Neural crest cell (in vitro differentiated cells): ENCODE results near the gene EBF3. TPM values are rescaled to one million over a fixed set of nuclear protein-coding genes. Genes with fewer than 3 reads are reported as not detected.
A peak's percentile ranks its signal among the peaks of the same experiment; 100 is the strongest.

Experiments
- DNase-seq: peaks from one replicate; pipeline ENCODE4 v3.0.0; 2021; ENCODE audit warnings: low read depth, mixed read lengths, low spot score
- H3K27ac Mint-ChIP-seq: one replicate; pipeline ENCODE4 v1.8.0; 2021; ENCODE audit warnings: mild to moderate bottlenecking, mixed read lengths; ENCODE audit not compliant: unreplicated experiment
- H3K27me3 Mint-ChIP-seq: 2 replicates; pipeline ENCODE4 v1.8.0; 2021; ENCODE audit warnings: low read depth, mild to moderate bottlenecking, mixed read lengths
- H3K36me3 Mint-ChIP-seq: 2 replicates; pipeline ENCODE4 v1.8.0; 2021; ENCODE audit warnings: low read depth, mild to moderate bottlenecking, mixed read lengths
- H3K4me1 Mint-ChIP-seq: 2 replicates; pipeline ENCODE4 v1.8.0; 2021; ENCODE audit warnings: mixed read lengths
- H3K4me3 Mint-ChIP-seq: one replicate; pipeline ENCODE4 v1.8.0; 2021; ENCODE audit warnings: mild to moderate bottlenecking, mixed read lengths
- H3K9me3 Mint-ChIP-seq: 2 replicates; pipeline ENCODE4 v1.8.0; 2021; ENCODE audit warnings: mixed read lengths
- total RNA-seq: library from RNA; stranded (reverse); gene quantifications from 2 replicates; pipeline ENCODE4 v1.2.1, GENCODE V29; 2021
- TF ChIP-seq, protein P1 (sequence below): fragments of 200-600 bp; sonication (generic); conservative IDR thresholded peaks from 2 replicates; pipeline ENCODE4 v1.5.0; 2021; ENCODE audit warnings: antibody characterized with exemption, mild to moderate bottlenecking

The EBF3 gene
- total RNA-seq, 1 donor from 2014 or later: 11.6 TPM

- no peak for DNase-seq
- Mint-ChIP-seq H3K27me3 (no peaks in the 10 kb centered on the region), H3K27ac (peak overlapping the region; percentile 62), H3K4me1 (peaks cover 29% of the 10 kb centered on the region), H3K4me3 (no peak overlapping the region), H3K9me3 (no peaks in the 10 kb centered on the region), H3K36me3 (no peaks in the 10 kb centered on the region)
- TF ChIP-seq, protein P1, sequence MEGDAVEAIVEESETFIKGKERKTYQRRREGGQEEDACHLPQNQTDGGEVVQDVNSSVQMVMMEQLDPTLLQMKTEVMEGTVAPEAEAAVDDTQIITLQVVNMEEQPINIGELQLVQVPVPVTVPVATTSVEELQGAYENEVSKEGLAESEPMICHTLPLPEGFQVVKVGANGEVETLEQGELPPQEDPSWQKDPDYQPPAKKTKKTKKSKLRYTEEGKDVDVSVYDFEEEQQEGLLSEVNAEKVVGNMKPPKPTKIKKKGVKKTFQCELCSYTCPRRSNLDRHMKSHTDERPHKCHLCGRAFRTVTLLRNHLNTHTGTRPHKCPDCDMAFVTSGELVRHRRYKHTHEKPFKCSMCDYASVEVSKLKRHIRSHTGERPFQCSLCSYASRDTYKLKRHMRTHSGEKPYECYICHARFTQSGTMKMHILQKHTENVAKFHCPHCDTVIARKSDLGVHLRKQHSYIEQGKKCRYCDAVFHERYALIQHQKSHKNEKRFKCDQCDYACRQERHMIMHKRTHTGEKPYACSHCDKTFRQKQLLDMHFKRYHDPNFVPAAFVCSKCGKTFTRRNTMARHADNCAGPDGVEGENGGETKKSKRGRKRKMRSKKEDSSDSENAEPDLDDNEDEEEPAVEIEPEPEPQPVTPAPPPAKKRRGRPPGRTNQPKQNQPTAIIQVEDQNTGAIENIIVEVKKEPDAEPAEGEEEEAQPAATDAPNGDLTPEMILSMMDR: no peak
Measured at GRCh38 chr10:129857242-129857960, 106.7 kb downstream of the EBF3 start.

DNA sequence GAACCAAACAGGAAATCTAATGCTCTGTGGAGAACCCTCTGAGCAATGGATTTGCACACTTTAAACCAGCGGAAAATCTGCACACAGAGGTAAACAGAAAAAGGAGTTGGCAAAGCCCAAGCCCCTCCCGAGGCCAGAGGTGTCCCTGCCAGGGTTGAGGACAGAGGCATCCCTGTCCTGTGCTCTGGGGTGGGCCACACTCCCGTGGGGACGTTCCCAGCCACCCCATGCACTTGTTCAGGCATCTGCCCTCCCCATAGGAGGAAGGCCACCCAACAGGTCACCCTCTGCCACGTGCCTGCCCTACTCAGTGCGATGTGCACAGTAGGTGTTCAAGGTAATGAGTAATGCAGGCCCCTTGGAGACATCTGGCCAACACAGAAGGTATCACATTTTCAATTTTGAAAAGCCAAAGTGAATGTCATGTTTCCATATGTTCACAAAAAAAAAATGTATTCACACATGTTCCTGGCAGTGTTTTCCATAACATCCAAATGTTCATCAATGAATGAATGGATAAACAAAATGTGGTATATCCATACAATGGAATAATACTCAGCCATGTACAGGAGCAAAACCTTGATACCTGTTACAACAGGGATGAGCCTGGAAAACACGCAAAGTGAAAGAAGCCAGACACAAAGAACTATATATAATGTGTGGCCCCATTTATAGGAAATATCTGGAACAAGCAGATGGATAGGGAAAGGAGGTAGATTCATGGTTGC is 108.1 kb downstream of the EBF3 start:
- H3K9me3 Mint-ChIP-seq: no peaks in the 10 kb centered on the region
- no peak for DNase-seq
- H3K4me1 Mint-ChIP-seq: peaks cover 17% of the 10 kb centered on the region
- H3K27ac Mint-ChIP-seq: no peak overlapping the region
- H3K27me3 Mint-ChIP-seq: no peaks in the 10 kb centered on the region
- H3K4me3 Mint-ChIP-seq: no peak overlapping the region
- no peaks in the 10 kb centered on the region for H3K36me3 Mint-ChIP-seq
- TF ChIP-seq, protein P1: no peak

DNA sequence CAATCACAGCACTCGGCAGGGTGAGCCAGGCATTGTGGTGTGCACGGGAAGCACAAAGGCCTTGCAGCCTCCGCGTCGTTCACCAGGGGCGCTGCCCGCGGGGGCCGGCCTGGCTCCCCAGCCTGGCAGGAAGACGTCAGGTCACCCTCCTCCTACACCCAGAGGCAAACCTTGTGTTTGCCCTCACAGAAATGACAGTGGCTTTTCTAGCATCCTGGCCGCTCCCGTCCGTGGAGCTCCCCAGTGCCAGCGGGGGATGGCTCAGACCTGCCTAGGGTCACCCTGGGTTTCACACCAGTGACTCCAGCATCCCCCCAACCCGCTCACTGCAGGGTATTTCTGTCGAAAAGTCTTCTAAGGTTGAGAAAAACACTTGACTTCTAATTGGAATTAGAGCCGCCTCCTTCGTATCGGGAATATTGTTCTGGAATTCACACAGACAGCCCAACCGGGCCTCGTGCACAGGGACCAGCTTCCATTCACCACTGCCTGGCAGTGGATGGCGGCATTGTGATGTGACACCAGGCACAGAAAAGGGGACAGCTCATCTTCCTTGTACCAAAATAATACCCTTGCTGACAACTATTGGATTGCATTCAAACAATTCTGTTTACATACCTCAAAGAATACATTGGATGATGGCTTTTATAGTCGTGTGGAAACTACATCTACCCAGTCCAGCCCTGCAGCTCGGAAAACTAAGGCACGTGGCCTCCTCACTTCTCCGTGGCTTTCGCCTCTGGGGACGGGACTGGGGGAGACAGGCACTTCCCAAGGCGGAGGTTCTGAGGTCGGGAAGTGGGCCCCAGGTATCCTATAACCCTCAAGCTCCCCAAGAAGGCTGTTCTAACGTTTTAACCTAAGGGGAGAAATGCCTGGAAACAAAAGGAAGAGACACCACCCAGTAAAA is 109.0 kb downstream of the EBF3 start:
- no peak for DNase-seq
- Mint-ChIP-seq H3K27ac (no peak overlapping the region), H3K4me3 (no peak overlapping the region), H3K27me3 (no peaks in the 10 kb centered on the region), H3K4me1 (peaks cover 17% of the 10 kb centered on the region), H3K36me3 (no peaks in the 10 kb centered on the region), H3K9me3 (no peaks in the 10 kb centered on the region)
- TF ChIP-seq, protein P1: no peak

DNA sequence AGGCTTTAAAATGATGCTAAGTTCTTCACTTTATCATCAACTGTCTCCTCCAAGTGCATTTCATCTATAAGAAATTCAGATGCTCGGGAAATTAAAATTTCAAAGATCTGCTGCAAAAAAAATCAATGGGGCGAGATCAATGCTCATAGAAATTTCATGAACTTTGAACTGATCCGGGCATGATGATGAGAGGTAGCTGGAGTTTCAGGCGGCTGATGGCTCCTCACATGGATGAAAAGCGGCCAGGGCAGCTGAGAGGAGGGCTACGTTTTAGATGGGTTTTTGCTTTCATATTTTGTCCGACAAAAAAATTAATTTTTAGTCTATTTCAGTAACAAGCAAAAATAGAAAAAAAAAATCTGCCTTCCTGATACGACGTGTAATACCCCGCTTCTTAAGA is 109.9 kb downstream of the EBF3 start:
- H3K4me1 Mint-ChIP-seq: peaks cover 17% of the 10 kb centered on the region
- H3K27ac Mint-ChIP-seq: no peak overlapping the region
- TF ChIP-seq, protein P1: no peak
- DNase-seq: no peak
- H3K9me3 Mint-ChIP-seq: no peaks in the 10 kb centered on the region
- no peaks in the 10 kb centered on the region for H3K27me3 Mint-ChIP-seq
- H3K36me3 Mint-ChIP-seq: no peaks in the 10 kb centered on the region
- no peak overlapping the region for H3K4me3 Mint-ChIP-seq

GRCh38 chr10:129853562-129853903 is 110.5 kb downstream of the EBF3 start:
- no peaks in the 10 kb centered on the region for H3K9me3 Mint-ChIP-seq
- H3K4me3 Mint-ChIP-seq: no peak overlapping the region
- no peaks in the 10 kb centered on the region for H3K27me3 Mint-ChIP-seq
- TF ChIP-seq, protein P1: peak; percentile 59
- peaks cover 17% of the 10 kb centered on the region for H3K4me1 Mint-ChIP-seq
- no peak overlapping the region for H3K27ac Mint-ChIP-seq
- DNase-seq: no peak
- H3K36me3 Mint-ChIP-seq: no peaks in the 10 kb centered on the region
